Spinal cord (tissue), 10 donors: ENCODE data around the gene PVR. TPM values are rescaled to one million over a fixed set of nuclear protein-coding genes. Genes with fewer than 3 reads are reported as not detected.
"Not testable (repeated sequence)": the region's sequence is repeated elsewhere in the genome, so short reads cannot be mapped to it uniquely, and the experiment has no call there.

Source experiments
- DNase-seq, 6 donors: peaks; one replicate each; pipeline versions ENCODE4 v3.0.0 to v3.0.0-alpha.2; 2013 to 2015; ENCODE audit warnings: low spot score in 6 of 6, low read depth in 4 of 6
- H3K27ac ChIP-seq: one replicate; pipeline ENCODE4 v1.5.1; 2013; ENCODE audit warnings: low read depth, low read length, control low read depth
- H3K27me3 ChIP-seq: one replicate; pipeline ENCODE4 v1.6.1; 2013; ENCODE audit warnings: low read length; ENCODE audit not compliant: control insufficient read depth, insufficient read depth
- H3K36me3 ChIP-seq: one replicate; pipeline ENCODE4 v1.6.1; 2013; ENCODE audit warnings: low read length; ENCODE audit not compliant: control insufficient read depth, insufficient read depth
- H3K4me1 ChIP-seq: one replicate; pipeline ENCODE4 v1.6.1; 2013; ENCODE audit warnings: low read length; ENCODE audit not compliant: control insufficient read depth, insufficient read depth
- H3K4me3 ChIP-seq: one replicate; pipeline ENCODE4 v1.5.1; 2013; ENCODE audit warnings: low read depth, low read length, control low read depth
- H3K9me3 ChIP-seq: one replicate; pipeline ENCODE4 v1.6.1; 2013; ENCODE audit warnings: low read length; ENCODE audit not compliant: control insufficient read depth, insufficient read depth
- WGBS: methylation state at CpG from one replicate; pipeline ENCODE4 v1.1.5; 2013; ENCODE audit warnings: missing lambda C conversion rate; ENCODE audit not compliant: insufficient coverage; 5-methylcytosine and 5-hydroxymethylcytosine counted together
- polyA plus RNA-seq, 2 donors: library from polyadenylated mRNA; unstranded; fragments of 120-200 nt; gene quantifications; one replicate each; pipeline ENCODE4 v1.2.1, GENCODE V29; 2013; ENCODE audit not compliant: insufficient read length in 2 of 2
- total RNA-seq, 2 donors: library from RNA; depleted of rRNA in 1 of 2; stranded (reverse); fragments of 120-200 nt in 1 of 2; fragments of >200 nt in 1 of 2; gene quantifications; one replicate each; pipeline versions ENCODE4 v1.2.3 to v1.2.4, GENCODE V29; 2013 to 2014
- donor health status: healthy.

Gene PVR
- total and polyA plus RNA-seq, 4 donors, result 25.3 to 29.8 (median 26.0) TPM

DNA sequence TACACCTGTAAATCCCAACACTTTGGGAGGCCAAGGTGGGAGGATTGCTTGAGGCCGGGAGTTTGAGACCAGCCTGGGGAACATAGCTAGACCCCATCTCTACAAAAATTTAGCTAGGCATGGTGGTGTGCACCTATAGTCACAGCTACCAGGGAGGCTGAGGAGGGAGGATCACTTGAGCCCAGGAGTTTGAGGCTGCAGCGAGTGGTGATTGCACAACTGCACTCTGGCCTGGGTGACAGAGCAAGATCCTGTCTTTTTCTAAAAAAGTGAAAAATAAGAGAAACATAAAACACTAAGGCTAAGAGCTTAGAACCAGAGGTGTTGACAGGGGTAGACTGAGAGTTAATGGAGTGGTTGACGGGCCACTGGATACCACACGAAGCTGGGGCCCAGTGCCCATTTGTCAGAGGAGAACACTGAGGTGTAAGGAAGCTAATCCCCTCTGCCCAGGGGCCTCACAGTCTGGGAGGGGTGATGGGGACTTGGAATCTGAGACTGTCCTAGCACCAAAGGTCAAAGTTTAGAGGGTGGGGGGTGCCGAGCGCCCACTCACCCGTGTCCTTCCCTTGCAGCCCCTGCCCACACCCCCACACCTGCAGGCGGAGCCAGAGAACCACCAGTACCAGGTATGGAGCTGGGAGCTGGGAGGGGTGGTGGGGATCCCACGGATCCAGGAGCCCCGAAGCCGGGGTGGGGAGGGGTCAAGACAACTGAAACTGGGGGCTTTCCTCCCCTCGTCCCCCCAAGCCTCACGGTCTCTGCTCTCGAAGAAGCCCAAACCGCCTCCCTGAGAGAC lies 38.5 kb downstream of the PVR start:
- Histone ChIP-seq H3K9me3 (no peaks in the 10 kb centered on the region), H3K4me3 (no peak overlapping the region), H3K27me3 (no peaks in the 10 kb centered on the region), H3K27ac (no peak overlapping the region), H3K36me3 (peaks cover 18% of the 10 kb centered on the region), H3K4me1 (no peaks in the 10 kb centered on the region)
- 77% methylated on average over 9 of the region's 15 CpGs for WGBS
- no peak for DNase-seq

DNA sequence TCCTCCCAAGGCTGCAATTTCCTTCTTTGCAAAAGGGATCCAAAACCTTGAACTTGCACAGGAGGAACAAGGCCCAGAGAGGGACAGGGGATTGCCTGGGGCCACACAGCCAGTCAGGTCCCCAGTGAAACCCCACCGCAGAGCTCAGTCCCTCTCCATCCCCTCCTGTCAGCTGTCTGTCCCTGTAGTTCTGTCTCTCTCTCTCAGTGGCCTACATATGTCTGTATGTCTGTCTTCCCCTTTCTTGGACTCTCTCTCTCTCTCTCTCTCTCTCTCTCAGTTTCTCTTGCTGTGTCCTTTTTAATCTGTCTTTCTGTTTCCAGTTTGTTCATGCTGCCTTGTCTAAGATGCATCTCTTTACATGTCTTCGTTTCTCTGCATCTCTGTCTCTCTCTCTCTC lies 39.1 kb downstream of the PVR start:
- Histone ChIP-seq H3K36me3 (peaks cover 18% of the 10 kb centered on the region), H3K4me1 (no peaks in the 10 kb centered on the region), H3K27ac (no peak overlapping the region), H3K4me3 (no peak overlapping the region), H3K27me3 (no peaks in the 10 kb centered on the region), H3K9me3 (no peaks in the 10 kb centered on the region)
- 83% methylated on average over 2 of the region's 2 CpGs for WGBS
- no peak for DNase-seq

DNA sequence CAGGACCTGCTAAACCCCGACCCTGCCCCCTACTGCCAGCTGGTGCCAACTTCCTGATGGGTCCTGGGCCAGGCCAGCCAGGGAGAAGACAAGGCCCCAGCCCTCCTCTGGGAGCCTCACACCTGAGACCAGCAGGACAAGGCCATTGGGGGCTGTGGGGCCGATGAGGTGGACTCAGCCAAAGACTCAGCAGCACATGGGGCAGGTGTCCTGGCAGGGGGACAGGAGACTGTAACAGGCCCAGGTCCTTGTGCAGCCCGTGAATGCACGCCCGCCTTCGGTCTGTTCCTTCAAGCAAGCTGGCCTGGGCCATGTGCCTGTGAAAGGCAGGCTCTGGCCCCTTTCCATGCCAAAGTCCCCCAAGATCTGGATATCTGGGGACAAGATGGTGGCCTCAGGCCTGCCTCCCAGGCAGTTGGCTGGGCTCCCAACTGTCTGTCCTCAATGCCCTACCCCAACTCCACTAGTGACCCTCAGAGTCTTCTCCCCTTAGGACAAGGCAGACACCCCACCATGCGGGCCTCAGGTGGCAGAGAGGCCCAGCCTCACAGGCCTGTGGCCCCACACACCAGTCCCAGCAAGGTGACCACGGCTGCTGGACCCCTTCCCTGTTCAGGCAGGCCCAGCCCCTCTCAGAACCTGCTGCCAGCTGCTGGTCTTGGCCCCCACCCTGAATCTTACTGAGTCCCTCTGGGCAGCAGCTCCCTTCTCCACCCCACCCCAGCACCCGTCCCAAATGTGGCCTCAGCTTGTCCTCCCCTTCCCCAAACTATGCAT lies 39.9 kb downstream of the PVR start:
- Histone ChIP-seq H3K9me3 (no peaks in the 10 kb centered on the region), H3K27me3 (no peaks in the 10 kb centered on the region), H3K4me1 (no peaks in the 10 kb centered on the region), H3K27ac (no peak overlapping the region), H3K4me3 (no peak overlapping the region), H3K36me3 (peaks cover 18% of the 10 kb centered on the region)
- DNase-seq, result no peak
- 71% methylated on average over 9 of the region's 9 CpGs for WGBS

DNA sequence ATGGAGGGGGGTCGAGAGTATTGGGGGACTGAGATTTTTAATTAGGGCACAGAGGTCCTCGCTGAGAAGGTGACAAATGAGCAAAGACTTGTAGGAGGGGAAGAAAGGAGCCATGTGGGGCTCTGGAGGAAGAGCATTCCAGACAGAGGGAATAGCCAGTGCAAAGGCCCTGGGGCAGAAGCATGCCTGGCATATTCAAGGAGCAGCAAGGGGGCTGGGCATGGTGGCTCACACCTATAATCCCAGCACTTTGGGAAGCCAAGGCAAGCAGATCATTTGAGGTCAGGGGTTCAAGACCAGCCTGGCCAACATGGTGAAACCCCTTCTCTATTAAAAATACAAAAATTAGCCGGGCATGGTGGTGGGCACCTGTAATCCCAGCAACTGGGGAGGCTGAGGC lies 40.7 kb downstream of the PVR start:
- not testable (repeated sequence) for H3K27ac ChIP-seq, H3K9me3 ChIP-seq, H3K4me3 ChIP-seq, H3K27me3 ChIP-seq, DNase-seq, H3K4me1 ChIP-seq
- peaks cover 18% of the 10 kb centered on the region for H3K36me3 ChIP-seq
- WGBS, result 92% methylated on average over 3 of the region's 3 CpGs

DNA sequence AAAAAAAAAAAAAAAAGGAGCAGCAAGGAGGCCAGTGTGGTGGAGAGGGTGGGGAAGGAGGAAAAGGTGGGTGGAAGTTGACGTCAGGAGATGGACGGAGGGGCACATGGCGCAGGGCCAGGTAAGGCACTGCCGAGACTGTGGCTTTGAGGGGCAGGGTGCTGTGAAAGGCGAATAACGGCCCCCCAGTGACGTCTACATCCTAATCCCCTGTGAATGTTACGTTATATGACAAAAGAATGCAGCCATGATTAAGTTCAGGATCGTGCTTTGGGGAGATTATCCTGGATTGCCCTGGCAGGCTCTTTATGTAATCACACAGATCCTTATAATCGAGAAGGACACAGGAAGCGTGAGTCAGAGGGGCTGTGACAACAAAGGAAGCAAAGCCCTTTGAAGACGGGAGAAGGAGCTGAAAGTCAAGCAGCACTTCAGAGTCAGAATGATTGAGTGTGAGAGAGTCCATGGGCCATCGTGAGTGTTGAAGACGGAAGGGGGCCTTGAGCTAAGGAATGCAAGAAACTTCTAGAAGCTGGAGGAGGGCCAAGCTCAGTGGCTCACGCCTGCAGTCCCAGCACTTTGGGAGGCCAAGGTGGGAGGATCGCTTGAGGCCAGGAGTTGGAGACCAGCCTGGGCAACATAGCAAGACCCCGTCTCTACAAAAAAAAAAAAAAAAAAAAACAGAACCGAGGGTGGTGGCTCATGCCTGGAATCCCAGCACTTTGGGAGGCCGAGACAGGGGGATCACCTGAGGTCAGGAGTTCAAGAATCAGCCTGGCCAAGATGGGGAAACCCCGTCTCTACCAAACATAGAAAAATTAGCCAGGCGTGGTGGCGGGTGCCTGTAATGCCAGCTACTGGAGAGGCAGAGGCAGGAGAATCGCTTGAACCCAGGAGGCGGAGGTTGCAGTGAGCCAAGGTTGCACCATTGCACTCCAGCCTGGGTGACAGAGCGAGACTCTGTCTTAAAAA lies 41.5 kb downstream of the PVR start:
- WGBS, result 54% methylated on average over 13 of the region's 25 CpGs
- no peak overlapping the region for H3K4me3 ChIP-seq
- H3K27ac ChIP-seq, result no peak overlapping the region
- H3K4me1 ChIP-seq, result peaks cover 8% of the 10 kb centered on the region
- no peaks in the 10 kb centered on the region for H3K27me3 ChIP-seq
- no peaks in the 10 kb centered on the region for H3K9me3 ChIP-seq
- DNase-seq, result peak in 1 of 6 donors; percentile 18
- peaks cover 18% of the 10 kb centered on the region for H3K36me3 ChIP-seq

DNA sequence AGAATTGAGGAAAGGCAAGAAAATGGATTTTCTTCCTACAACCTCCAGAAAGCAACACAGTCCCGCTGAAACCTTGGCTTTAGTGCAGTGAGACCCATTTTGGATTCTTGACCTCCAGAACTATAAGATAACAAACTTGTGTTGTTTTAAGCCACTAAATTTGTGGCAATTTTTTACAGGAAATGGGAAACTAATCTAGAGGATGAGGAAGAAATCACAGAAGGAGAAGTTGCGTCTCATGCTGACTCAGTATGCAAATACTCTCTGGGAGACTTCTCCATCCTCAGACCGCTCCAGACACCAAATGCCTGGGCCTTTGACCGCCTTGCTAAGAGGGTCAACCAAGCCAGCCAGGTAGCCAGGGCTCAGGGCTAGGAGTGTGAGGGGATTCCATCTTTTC lies 42.2 kb downstream of the PVR start:
- no peaks in the 10 kb centered on the region for H3K27me3 ChIP-seq
- no peak overlapping the region for H3K4me3 ChIP-seq
- peaks cover 12% of the 10 kb centered on the region for H3K36me3 ChIP-seq
- H3K9me3 ChIP-seq, result no peaks in the 10 kb centered on the region
- no CpG with 5 or more reads among the region's 4 CpGs for WGBS
- H3K27ac ChIP-seq, result no peak overlapping the region
- H3K4me1 ChIP-seq, result peaks cover 8% of the 10 kb centered on the region
- DNase-seq, result no peak

DNA sequence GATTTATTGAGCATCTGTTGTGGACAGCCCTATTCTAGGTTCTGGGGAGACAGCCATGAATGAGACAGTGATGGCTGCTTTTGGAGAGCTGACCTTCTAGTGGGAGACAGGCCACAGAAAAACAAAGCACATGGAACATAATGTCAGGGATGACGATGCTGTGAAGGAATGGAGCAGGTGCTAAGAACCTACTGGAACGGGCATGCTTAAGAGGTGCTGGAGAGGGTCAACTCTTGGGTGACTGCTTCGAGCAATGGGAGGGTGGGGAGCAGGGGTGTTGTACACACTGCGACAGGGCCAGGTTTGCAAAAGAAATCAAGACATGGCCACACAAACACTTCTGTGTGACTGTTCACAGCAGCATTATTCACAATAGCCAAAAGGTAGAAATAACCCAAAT lies 43.2 kb downstream of the PVR start:
- Histone ChIP-seq H3K9me3 (no peaks in the 10 kb centered on the region), H3K4me1 (peaks cover 8% of the 10 kb centered on the region), H3K27me3 (no peaks in the 10 kb centered on the region), H3K36me3 (peaks cover 12% of the 10 kb centered on the region), H3K4me3 (no peak overlapping the region), H3K27ac (no peak overlapping the region)
- WGBS, result 73% methylated on average over 2 of the region's 4 CpGs
- no peak for DNase-seq

DNA sequence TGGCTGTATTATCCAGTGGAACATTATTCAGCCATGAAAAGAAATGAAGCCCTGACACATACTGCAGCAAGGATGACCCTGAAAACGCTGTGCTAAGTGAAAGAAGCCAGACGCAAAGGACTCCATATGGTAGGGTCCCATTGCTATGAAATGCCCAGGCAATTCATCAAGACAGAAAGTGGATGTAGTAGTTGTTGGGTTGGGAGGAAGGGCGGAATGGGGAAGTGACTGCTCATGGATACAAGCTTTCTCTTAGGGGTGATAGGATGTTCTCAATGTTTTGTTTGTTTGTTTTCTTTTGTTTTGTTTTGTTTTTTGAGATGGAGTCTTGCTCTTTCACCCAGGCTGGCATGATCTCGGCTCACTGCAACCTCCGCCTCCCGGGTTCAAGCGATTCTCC lies 44.2 kb downstream of the PVR start:
- Histone ChIP-seq H3K4me1 (peaks cover 8% of the 10 kb centered on the region), H3K9me3 (no peaks in the 10 kb centered on the region), H3K36me3 (peaks cover 8% of the 10 kb centered on the region), H3K27ac (no peak overlapping the region), H3K27me3 (no peaks in the 10 kb centered on the region), H3K4me3 (no peak overlapping the region)
- DNase-seq, result no peak
- WGBS, result 80% methylated on average over 7 of the region's 7 CpGs
